Measurements from ENCODE around the gene MRTFA. TPM values are rescaled to one million over a fixed set of nuclear protein-coding genes. Genes with fewer than 3 reads are reported as not detected.
A peak's percentile ranks its signal among the peaks of the same experiment; 100 is the strongest.
"Not testable (repeated sequence)": the region's sequence is repeated elsewhere in the genome, so short reads cannot be mapped to it uniquely, and the experiment has no call there.

The MRTFA gene
- total RNA-seq, 1 donor from 2014 or later = 19.7 TPM

GRCh38 chr22:40399621-40400020 lies 236.9 kb downstream of the MRTFA start:
- DNase-seq (ENCODE audit: low read depth, low spot score) = no peak

- DNase-seq (ENCODE audit: low read depth, low spot score) = no peak
Observed at GRCh38 chr22:40397396-40397795, 239.1 kb downstream of the MRTFA start.

DNA sequence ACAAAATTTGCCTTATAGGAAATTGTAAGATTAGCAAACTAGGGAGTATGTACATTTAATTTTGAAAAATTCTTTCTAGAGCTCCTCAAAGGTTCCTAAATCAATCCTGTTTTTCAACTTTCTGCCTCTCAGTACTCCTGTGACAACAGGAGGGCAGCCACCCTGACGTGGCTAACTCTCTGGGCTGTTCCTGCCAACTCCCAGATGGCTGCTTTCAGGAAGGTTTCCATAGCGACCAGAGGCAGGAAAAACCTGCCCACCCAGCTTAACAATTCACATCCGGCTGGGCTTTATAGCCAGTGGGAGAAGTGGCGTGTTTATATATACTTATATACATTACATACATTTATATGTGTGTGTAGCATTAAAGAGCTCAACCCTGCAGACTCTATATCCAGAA lies 239.6 kb downstream of the MRTFA start:
- peak; percentile 81 for DNase-seq (ENCODE audit: low read depth, low spot score)

- DNase-seq (ENCODE audit: low read depth, low spot score) = no peak
Observed at GRCh38 chr22:40395607-40396006, 240.9 kb downstream of the MRTFA start.

- DNase-seq (ENCODE audit: low read depth, low spot score) = no peak
Observed at GRCh38 chr22:40394607-40395006, 241.9 kb downstream of the MRTFA start.

GRCh38 chr22:40392618-40393017 lies 243.9 kb downstream of the MRTFA start:
- DNase-seq (ENCODE audit: low read depth, low spot score) = no peak

GRCh38 chr22:40391417-40391816 lies 245.1 kb downstream of the MRTFA start:
- no peak for DNase-seq (ENCODE audit: low read depth, low spot score)

- no peak for DNase-seq (ENCODE audit: low read depth, low spot score)
Observed at GRCh38 chr22:40388231-40388630, 248.3 kb downstream of the MRTFA start.

DNA sequence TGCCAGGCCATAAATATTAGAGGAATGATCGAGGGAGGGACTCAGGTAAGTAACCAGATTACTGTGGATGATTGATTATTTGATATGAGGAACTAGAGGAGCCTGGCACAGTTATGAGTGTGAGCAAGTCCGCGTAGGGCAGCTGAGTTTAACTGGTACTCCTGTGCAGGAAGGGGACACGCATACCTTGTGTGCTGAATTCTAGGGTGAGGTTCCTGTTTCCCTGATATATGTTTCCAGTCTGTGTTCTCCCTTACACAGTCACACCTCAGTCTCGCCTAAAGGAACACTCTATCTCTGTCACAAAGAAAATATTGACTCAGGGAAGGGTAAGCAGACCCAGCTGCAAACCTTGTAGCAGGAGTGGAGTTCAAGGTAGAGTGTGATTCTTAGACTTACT lies 248.8 kb downstream of the MRTFA start:
- no peak for DNase-seq (ENCODE audit: low read depth, low spot score)

DNA sequence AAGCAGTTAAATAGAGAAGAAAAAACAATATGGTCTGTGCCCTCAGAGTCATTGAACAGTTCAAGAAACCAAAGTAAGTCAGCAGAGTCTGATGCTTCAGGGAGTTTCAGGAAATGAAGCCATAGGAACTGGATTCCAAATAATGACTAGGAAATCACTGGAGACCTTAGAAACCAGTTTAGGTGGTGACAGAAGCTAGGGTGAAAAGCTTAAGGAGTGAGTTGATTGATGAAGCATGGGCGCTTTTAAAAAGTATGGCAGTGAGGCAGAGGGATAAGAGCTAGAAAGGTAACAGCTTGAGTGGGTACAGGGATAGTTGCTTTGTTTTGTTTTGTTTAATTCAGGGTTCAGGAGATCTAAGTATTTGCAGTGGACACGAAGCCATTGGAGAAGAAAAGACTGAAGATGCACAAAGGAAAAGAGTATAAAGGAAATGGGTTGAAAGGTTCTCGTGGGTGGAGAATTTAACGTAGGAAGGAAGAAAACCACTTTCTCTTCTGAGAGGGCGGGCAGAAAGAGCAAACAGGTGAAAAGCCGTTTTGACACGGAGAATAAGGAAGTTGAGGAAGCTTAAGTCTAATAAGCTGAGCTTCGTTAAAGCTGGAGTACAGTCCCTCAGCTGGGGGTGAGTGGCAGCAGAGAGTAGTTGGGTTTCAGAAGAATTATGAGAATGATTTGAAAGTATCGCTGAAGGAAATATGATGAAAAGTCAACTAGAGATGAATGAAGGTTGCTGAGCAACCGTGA lies 251.3 kb downstream of the MRTFA start:
- no peak for DNase-seq (ENCODE audit: low read depth, low spot score)

GRCh38 chr22:40383905-40384304 lies 252.6 kb downstream of the MRTFA start:
- no peak for DNase-seq (ENCODE audit: low read depth, low spot score)

- DNase-seq (ENCODE audit: low read depth, low spot score) = no peak
Observed at GRCh38 chr22:40381461-40381860, 255.1 kb downstream of the MRTFA start.

- DNase-seq (ENCODE audit: low read depth, low spot score) = not testable (repeated sequence)
Observed at GRCh38 chr22:40378448-40378847, 258.1 kb downstream of the MRTFA start.

DNA sequence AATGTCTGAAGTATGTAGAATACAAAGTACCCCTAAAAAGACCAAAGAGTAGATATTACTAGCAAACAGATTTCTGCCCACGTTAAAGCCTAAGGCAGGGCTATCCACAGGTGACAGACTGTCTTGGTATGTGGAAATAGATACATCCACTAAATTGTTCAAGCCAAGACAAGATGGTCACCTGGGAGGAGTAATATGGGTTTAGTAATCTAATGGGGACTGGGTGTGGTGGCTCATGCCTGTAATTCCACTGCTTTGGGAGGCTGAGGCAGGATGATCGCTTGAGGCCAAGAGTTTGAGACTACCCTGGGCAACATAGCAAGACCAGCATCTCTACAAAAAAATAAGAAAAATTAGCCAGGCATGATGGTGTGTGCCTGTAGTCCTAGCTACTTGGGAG lies 258.6 kb downstream of the MRTFA start:
- DNase-seq (ENCODE audit: low read depth, low spot score) = no peak

- DNase-seq (ENCODE audit: low read depth, low spot score) = no peak
Observed at GRCh38 chr22:40376149-40376548, 260.4 kb downstream of the MRTFA start.

- no peak for DNase-seq (ENCODE audit: low read depth, low spot score)
Observed at GRCh38 chr22:40374567-40374966, 262.0 kb downstream of the MRTFA start.

DNA sequence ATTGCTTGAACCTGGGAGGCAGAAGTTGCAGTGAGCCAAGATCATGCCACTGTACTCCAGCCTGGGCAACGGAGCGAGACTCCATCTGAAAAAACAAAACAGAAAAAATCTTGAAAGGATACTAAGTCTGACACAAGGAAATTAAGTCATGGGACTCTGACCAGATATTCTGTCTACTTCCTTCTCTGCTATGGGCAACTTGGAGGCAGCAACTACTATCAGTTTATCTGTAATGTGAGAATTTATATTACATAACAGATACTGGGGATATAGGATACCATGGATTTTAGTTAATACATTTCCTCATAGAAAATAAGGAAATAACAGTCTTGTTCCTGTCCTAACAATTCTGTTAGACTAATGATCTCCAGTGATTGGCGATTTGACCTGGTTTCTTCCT lies 267.7 kb downstream of the MRTFA start:
- no peak for DNase-seq (ENCODE audit: low read depth, low spot score)

DNA sequence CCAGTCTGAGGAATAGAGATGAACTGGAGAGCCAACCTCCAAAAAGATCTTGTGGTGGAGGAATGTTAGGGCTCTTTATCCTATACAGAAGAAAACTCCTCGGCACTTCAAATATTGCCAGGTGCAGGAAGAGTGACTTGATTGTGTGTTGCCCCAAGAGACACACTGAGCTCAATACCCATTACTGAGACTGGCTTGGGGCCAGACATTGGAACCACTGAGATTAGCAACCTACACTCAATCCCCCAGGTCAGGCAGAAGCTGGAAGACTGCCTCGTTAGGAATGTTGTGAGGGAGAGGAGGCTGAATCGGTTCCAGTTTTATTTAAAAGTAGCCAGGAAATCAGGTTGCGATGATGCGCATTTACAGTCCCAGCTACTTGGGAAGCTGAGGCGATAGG lies 268.5 kb downstream of the MRTFA start:
- DNase-seq (ENCODE audit: low read depth, low spot score) = no peak

GRCh38 chr22:40367342-40367741 lies 269.2 kb downstream of the MRTFA start:
- DNase-seq (ENCODE audit: low read depth, low spot score) = no peak

- no peak for DNase-seq (ENCODE audit: low read depth, low spot score)
Observed at GRCh38 chr22:40366068-40366467, 270.5 kb downstream of the MRTFA start.

GRCh38 chr22:40364431-40364830 lies 272.1 kb downstream of the MRTFA start:
- no peak for DNase-seq (ENCODE audit: low read depth, low spot score)

DNA sequence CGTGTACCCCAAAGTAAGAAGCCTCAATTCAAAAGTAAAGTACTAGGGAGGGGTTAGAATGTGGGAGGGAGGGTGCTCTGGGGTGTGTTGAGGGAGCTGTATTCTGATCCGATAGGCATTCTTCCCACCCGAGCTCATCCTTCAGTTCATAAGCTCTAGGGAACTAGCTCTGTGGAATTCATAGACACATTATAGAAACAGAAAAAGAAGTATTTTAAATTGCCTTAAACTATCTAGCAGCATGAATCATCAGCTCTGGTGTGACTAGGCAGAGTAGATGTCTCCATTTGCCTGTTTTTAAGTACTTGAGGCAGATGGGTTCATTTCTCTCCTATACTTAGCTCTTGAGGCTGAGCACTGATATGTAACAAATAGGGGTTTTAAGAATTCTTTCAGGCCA lies 273.5 kb downstream of the MRTFA start:
- DNase-seq (ENCODE audit: low read depth, low spot score) = no peak

DNA sequence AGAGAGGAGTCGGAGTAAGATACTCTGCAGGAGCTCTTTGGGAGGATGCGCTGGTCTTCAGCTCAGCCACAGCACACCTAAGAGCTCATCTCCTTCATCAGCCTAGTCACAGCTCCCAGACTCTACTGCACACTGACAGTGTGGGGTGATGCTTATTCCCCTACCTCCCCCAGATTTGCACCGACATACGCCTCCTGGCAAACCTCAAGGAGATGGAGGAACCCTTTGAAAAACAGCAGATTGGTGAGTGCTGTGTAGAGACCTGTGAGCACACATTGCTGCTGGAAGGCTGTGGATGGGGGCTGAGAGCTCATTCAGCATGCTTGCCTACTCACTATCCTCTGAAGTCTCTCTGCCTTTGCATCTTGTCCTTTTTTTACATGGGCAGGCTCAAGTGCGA lies 275.4 kb downstream of the MRTFA start:
- no peak for DNase-seq (ENCODE audit: low read depth, low spot score)
